IMR-90 (cell line): ENCODE results near the gene SINHCAF.

Experiments used
- BHLHE40 ChIP-seq: fragments of 150-350 bp; IDR thresholded peaks from 2 replicates; pipeline ENCODE4 v1.6.1; 2016; ENCODE audit warnings: mild to moderate bottlenecking, low read depth, low read length
- CEBPB ChIP-seq: IDR thresholded peaks from 2 replicates; pipeline ENCODE4 v1.6.1; 2012; ENCODE audit warnings: low read depth, low read length, improper control_type of control experiment
- CTCF ChIP-seq: conservative IDR thresholded peaks from 2 replicates; pipeline ENCODE4 v1.5.1; 2012; ENCODE audit warnings: mild to moderate bottlenecking, low read depth, low read length, improper control_type of control experiment
- FOS ChIP-seq: fragments of 150-350 bp; IDR thresholded peaks from 2 replicates; pipeline ENCODE4 v1.6.1; 2016; ENCODE audit warnings: low read depth, low read length
- MAFK ChIP-seq: IDR thresholded peaks from 2 replicates; pipeline ENCODE4 v1.6.1; 2012; ENCODE audit warnings: low read depth, low read length, improper control_type of control experiment
- MXI1 ChIP-seq: IDR thresholded peaks from 2 replicates; pipeline ENCODE4 v1.6.1; 2012; ENCODE audit warnings: low read depth, mild to moderate bottlenecking, low read length, moderate library complexity, borderline replicate concordance
- POLR2A ChIP-seq: IDR thresholded peaks from 2 replicates; pipeline ENCODE4 v1.6.1; 2012; ENCODE audit warnings: mild to moderate bottlenecking, low read depth, low read length
- RFX5 ChIP-seq: IDR thresholded peaks from 2 replicates; pipeline ENCODE4 v1.8.0; 2012; ENCODE audit warnings: low read depth, mild to moderate bottlenecking, low read length, moderate library complexity
- SMC3 ChIP-seq: fragments of 150-350 bp; IDR thresholded peaks from 2 replicates; pipeline ENCODE4 v1.6.1; 2016; ENCODE audit warnings: low read depth, mild to moderate bottlenecking, antibody characterized with exemption, low read length, moderate library complexity
- USF2 ChIP-seq: fragments of 150-350 bp; IDR thresholded peaks from 2 replicates; pipeline ENCODE4 v1.6.1; 2017; ENCODE audit warnings: mild to moderate bottlenecking, antibody characterized with exemption, low read length, low read depth

DNA sequence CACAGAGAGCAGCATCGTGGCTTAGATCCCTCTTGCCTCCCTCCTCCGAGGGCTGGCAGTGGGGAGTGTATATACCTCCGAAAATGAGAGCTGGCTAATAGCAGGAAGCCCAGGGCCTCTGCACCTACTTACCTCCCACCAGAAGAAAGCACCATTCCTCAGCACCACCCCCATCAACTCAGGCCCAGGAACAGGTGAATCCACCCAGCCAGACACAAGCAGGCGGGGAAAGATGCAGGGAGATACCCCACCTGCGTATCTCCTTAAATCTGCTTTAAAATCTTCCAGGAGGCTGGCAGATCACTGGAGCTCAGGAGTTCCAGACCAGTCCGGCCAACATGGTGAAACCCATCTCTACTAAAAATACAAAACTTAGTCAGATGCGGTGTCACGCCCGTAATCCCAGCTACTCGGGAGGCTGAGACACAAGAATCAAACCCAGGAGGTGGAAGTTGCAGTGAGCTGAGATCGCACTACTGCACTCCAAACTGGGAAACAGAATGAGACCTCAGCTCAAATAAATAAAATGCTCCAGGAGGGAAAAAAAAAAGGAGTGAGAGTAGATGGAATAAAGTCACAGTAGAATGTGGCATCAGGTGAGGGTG is 93.5 kb downstream of the SINHCAF start:
- TF ChIP-seq CTCF (no peak), MXI1 (no peak), FOS (no peak), POLR2A (no peak), SMC3 (no peak), MAFK (no peak), BHLHE40 (no peak), CEBPB (no peak), RFX5 (no peak), USF2 (no peak)
